NCI-H1417 (cell line): ENCODE data around the gene LANCL2.
"Not testable (repeated sequence)": the region's sequence is repeated elsewhere in the genome, so short reads cannot be mapped to it uniquely, and the experiment has no call there.

Experiments
- DNase-seq, 3 experiments: peaks; one replicate each; lab custom pipeline; 2025; lab: John Stamatoyannopoulos, UW

Gene LANCL2

GRCh38 chr7:55365205-55365674, at the start of gene LANCL2:
LANCL2 (plus strand) TSS chr7:55365337; CDS start chr7:55366026, 689 bp downstream.
- DNase-seq: peak in 2 of 3 experiments; percentile 70 to 93

GRCh38 chr7:55325371-55325792, 39.8 kb upstream of the LANCL2 start:
- DNase-seq: no peak

GRCh38 chr7:55326081-55326835, 38.9 kb upstream of the LANCL2 start:
- DNase-seq: no peak

- no peak for DNase-seq
Observed at GRCh38 chr7:55326945-55327626, 38.1 kb upstream of the LANCL2 start.

- no peak for DNase-seq
Observed at GRCh38 chr7:55335151-55335550, 30.0 kb upstream of the LANCL2 start.

GRCh38 chr7:55335786-55336185, 29.4 kb upstream of the LANCL2 start:
- no peak for DNase-seq

GRCh38 chr7:55336540-55336939, 28.6 kb upstream of the LANCL2 start:
- DNase-seq: peak in 1 of 3 experiments; percentile 24

GRCh38 chr7:55339033-55340000, 25.8 kb upstream of the LANCL2 start:
- DNase-seq: no peak

GRCh38 chr7:55342216-55342871, 22.8 kb upstream of the LANCL2 start:
- DNase-seq: no peak

GRCh38 chr7:55343002-55343781, 21.9 kb upstream of the LANCL2 start:
- DNase-seq: no peak

- DNase-seq: no peak
Observed at GRCh38 chr7:55343860-55344606, 21.1 kb upstream of the LANCL2 start.

GRCh38 chr7:55344840-55345239, 20.3 kb upstream of the LANCL2 start:
- DNase-seq: no peak

GRCh38 chr7:55345292-55345691, 19.8 kb upstream of the LANCL2 start:
- no peak for DNase-seq

GRCh38 chr7:55348502-55348901, 16.6 kb upstream of the LANCL2 start:
- no peak for DNase-seq

- DNase-seq: no peak
Observed at GRCh38 chr7:55349121-55349520, 16.0 kb upstream of the LANCL2 start.

- DNase-seq: no peak
Observed at GRCh38 chr7:55350281-55350680, 14.9 kb upstream of the LANCL2 start.

- DNase-seq: no peak
Observed at GRCh38 chr7:55351263-55351662, 13.9 kb upstream of the LANCL2 start.

- DNase-seq: not testable (repeated sequence)
Observed at GRCh38 chr7:55352947-55353273, 12.2 kb upstream of the LANCL2 start.

GRCh38 chr7:55360486-55360885, 4.7 kb upstream of the LANCL2 start:
- DNase-seq: no peak

- DNase-seq: no peak
Observed at GRCh38 chr7:55361560-55361959, 3.6 kb upstream of the LANCL2 start.
